H1 (cell line): ENCODE data around the gene PRKAR2B. TPM values are rescaled to one million over a fixed set of nuclear protein-coding genes. Genes with fewer than 3 reads are reported as not detected.

Experiments used
- BCL11A ChIP-seq, 2 experiments: IDR thresholded peaks; one replicate each; pipeline ENCODE4 v1.6.1; 2011; ENCODE audit warnings: low read depth in 2 of 2, low read length in 2 of 2, mild to moderate bottlenecking in 2 of 2
- EZH2 ChIP-seq: fragments of 200-600 bp; sonication (generic); IDR thresholded peaks from 2 replicates; pipeline ENCODE4 v1.7.1; 2012; ENCODE audit warnings: low read depth, mild to moderate bottlenecking, moderate library complexity, low read length, inconsistent platforms; ENCODE audit not compliant: severe bottlenecking
- GTF2F1 ChIP-seq: IDR thresholded peaks from 2 replicates; pipeline ENCODE4 v1.6.1; 2012; ENCODE audit warnings: low read depth, low read length, improper control_type of control experiment, borderline replicate concordance
- HDAC2 ChIP-seq, 2 experiments: fragments of 300-600 bp in 1 of 2; sonication (generic) in 1 of 2; IDR thresholded peaks; 2 replicates each; pipeline ENCODE4 v1.6.1; 2011 to 2012; ENCODE audit warnings: low read depth in 2 of 2, low read length in 2 of 2, mild to moderate bottlenecking in 2 of 2, moderate library complexity in 2 of 2, borderline replicate concordance in 1 of 2, inconsistent platforms in 1 of 2
- SIN3A ChIP-seq, 2 experiments: IDR thresholded peaks in 1 of 2; conservative IDR thresholded peaks in 1 of 2; 2 replicates each; pipeline ENCODE4 v1.6.1; 2011 to 2012; ENCODE audit warnings: low read length in 2 of 2, improper control_type of control experiment in 1 of 2, low read depth in 1 of 2, mild to moderate bottlenecking in 1 of 2
- SIRT6 ChIP-seq: IDR thresholded peaks from one replicate; pipeline ENCODE4 v1.7.1; 2012; ENCODE audit warnings: low read length, inconsistent platforms
- polyA plus RNA-seq, 7 experiments: library from polyadenylated mRNA; depleted of rRNA in 3 of 7; stranded (reverse) in 5 of 7; unstranded in 2 of 7; fragments of >200 nt in 5 of 7; fragments of 200-250 nt in 2 of 7; gene quantifications; 1 replicate in 5 of 7; 2 replicates in 1 of 7; 4 replicates in 1 of 7; pipeline versions ENCODE4 v1.2.1 to v1.2.3, GENCODE V29; 2011 to 2013; ENCODE audit warnings: missing spikeins in 2 of 7, mixed read lengths in 2 of 7
- total RNA-seq: library from RNA; stranded (reverse); fragmentation: NEBNext Ultra II Directional; extraction: Animal tissue kit (Norgen Biotek cat#: 25700); gene quantifications from 2 replicates; pipeline ENCODE4 v1.2.1, GENCODE V29; 2021

The PRKAR2B gene
- total and polyA plus RNA-seq, 2 of the 8 experiments (the other 6 are each of a cell fraction or from before 2014, with no cell fraction given) = 10.4 to 37.0 TPM

- TF ChIP-seq GTF2F1 = no peak
- TF ChIP-seq EZH2 = no peak
- no peak for TF ChIP-seq BCL11A (IDR thresholded peaks at IDR 0.05; ENCODE audit: low read depth in 2 of 2, low read length in 2 of 2)
- no peak for TF ChIP-seq SIRT6
- TF ChIP-seq SIN3A (conservative IDR thresholded peaks at IDR 0.05 in 1 of 2, IDR thresholded peaks at IDR 0.05 in 1 of 2; ENCODE audit: low read depth in 1 of 2, low read length in 2 of 2) = no peak
- TF ChIP-seq HDAC2 (IDR thresholded peaks at IDR 0.05; ENCODE audit: borderline replicate concordance in 1 of 2, low read depth in 2 of 2, low read length in 2 of 2) = no peak
These were observed 100.7 kb downstream of the PRKAR2B start (continued) for GRCh38 chr7:107145067-107145838.
